ENCODE results near the gene AUTS2. TPM values are rescaled to one million over a fixed set of nuclear protein-coding genes. Genes with fewer than 3 reads are reported as not detected.

The AUTS2 gene
- total RNA-seq, 1 experiment from 2014 or later, result not detected

GRCh38 chr7:70700055-70700940 lies 1102.0 kb downstream of the AUTS2 start:
- intact Hi-C loops (cut with micrococcal nuclease; ENCODE audit: unreplicated experiment), result no loop called here
- Mint-ChIP-seq H3K4me3 (ENCODE audit: low read depth, unreplicated experiment) (no peak overlapping the region), H3K27ac (ENCODE audit: unreplicated experiment) (no peak overlapping the region), H3K9me3 (ENCODE audit: low read depth, unreplicated experiment) (no peaks in the 10 kb centered on the region), H3K4me1 (ENCODE audit: low read depth, unreplicated experiment) (no peaks in the 10 kb centered on the region), H3K27me3 (ENCODE audit: unreplicated experiment) (peaks cover 13% of the 10 kb centered on the region), H3K36me3 (ENCODE audit: insufficient read depth, unreplicated experiment) (no peaks in the 10 kb centered on the region)
- TF ChIP-seq CTCF (IDR thresholded peaks at IDR 0.05; ENCODE audit: unreplicated experiment), result no peak
- no TSS peak for BruUV-seq (replicated peaks)
- DNase-seq, result no peak
- CTCF ChIA-PET, result no interaction called here

- Mint-ChIP-seq H3K4me3 (ENCODE audit: low read depth, unreplicated experiment) (no peak overlapping the region), H3K9me3 (ENCODE audit: low read depth, unreplicated experiment) (no peaks in the 10 kb centered on the region), H3K27ac (ENCODE audit: unreplicated experiment) (no peak overlapping the region), H3K4me1 (ENCODE audit: low read depth, unreplicated experiment) (no peaks in the 10 kb centered on the region), H3K27me3 (ENCODE audit: unreplicated experiment) (peaks cover 6% of the 10 kb centered on the region), H3K36me3 (ENCODE audit: insufficient read depth, unreplicated experiment) (no peaks in the 10 kb centered on the region)
- BruUV-seq (replicated peaks), result no TSS peak
- DNase-seq, result no peak
- TF ChIP-seq CTCF (IDR thresholded peaks at IDR 0.05; ENCODE audit: unreplicated experiment), result no peak
- CTCF ChIA-PET, result no interaction called here
- intact Hi-C loops (cut with micrococcal nuclease; ENCODE audit: unreplicated experiment), result no loop called here
Measured at GRCh38 chr7:70700941-70701425, 1102.7 kb downstream of the AUTS2 start.

- DNase-seq, result no peak
- peaks cover 2% of the 10 kb centered on the region for H3K9me3 Mint-ChIP-seq (ENCODE audit: low read depth, unreplicated experiment)
- no peak for TF ChIP-seq CTCF (IDR thresholded peaks at IDR 0.05; ENCODE audit: unreplicated experiment)
- H3K36me3 Mint-ChIP-seq (ENCODE audit: insufficient read depth, unreplicated experiment), result no peaks in the 10 kb centered on the region
- H3K4me1 Mint-ChIP-seq (ENCODE audit: low read depth, unreplicated experiment), result no peaks in the 10 kb centered on the region
- intact Hi-C loops (cut with micrococcal nuclease; ENCODE audit: unreplicated experiment), result no loop called here
- CTCF ChIA-PET, result no interaction called here
- no TSS peak for BruUV-seq (replicated peaks)
- H3K27ac Mint-ChIP-seq (ENCODE audit: unreplicated experiment), result no peak overlapping the region
- peaks cover 1% of the 10 kb centered on the region for H3K27me3 Mint-ChIP-seq (ENCODE audit: unreplicated experiment)
- no peak overlapping the region for H3K4me3 Mint-ChIP-seq (ENCODE audit: low read depth, unreplicated experiment)
Measured at GRCh38 chr7:70701477-70701876, 1103.2 kb downstream of the AUTS2 start.

GRCh38 chr7:70701991-70702390 lies 1103.7 kb downstream of the AUTS2 start:
- intact Hi-C loops (cut with micrococcal nuclease; ENCODE audit: unreplicated experiment), result no loop called here
- CTCF ChIA-PET, result no interaction called here
- Mint-ChIP-seq H3K4me1 (ENCODE audit: low read depth, unreplicated experiment) (no peaks in the 10 kb centered on the region), H3K27me3 (ENCODE audit: unreplicated experiment) (no peaks in the 10 kb centered on the region), H3K4me3 (ENCODE audit: low read depth, unreplicated experiment) (no peak overlapping the region), H3K27ac (ENCODE audit: unreplicated experiment) (no peak overlapping the region), H3K36me3 (ENCODE audit: insufficient read depth, unreplicated experiment) (no peaks in the 10 kb centered on the region), H3K9me3 (ENCODE audit: low read depth, unreplicated experiment) (peaks cover 2% of the 10 kb centered on the region)
- no peak for TF ChIP-seq CTCF (IDR thresholded peaks at IDR 0.05; ENCODE audit: unreplicated experiment)
- no TSS peak for BruUV-seq (replicated peaks)
- no peak for DNase-seq
